Activated CD4-positive, alpha-beta T cell treated with anti-CD3 and anti-CD28 coated beads, Interleukin-2, amount 50 U/mL, for 16 hours (primary cell): Measurements from ENCODE around the gene SNAI3.

Experiments
- DNase-seq: peaks from one replicate; pipeline ENCODE4 v3.0.0-alpha.2; 2020

Gene SNAI3

GRCh38 chr16:88665148-88665547 lies 21.2 kb downstream of the SNAI3 start:
- no peak for DNase-seq

DNA sequence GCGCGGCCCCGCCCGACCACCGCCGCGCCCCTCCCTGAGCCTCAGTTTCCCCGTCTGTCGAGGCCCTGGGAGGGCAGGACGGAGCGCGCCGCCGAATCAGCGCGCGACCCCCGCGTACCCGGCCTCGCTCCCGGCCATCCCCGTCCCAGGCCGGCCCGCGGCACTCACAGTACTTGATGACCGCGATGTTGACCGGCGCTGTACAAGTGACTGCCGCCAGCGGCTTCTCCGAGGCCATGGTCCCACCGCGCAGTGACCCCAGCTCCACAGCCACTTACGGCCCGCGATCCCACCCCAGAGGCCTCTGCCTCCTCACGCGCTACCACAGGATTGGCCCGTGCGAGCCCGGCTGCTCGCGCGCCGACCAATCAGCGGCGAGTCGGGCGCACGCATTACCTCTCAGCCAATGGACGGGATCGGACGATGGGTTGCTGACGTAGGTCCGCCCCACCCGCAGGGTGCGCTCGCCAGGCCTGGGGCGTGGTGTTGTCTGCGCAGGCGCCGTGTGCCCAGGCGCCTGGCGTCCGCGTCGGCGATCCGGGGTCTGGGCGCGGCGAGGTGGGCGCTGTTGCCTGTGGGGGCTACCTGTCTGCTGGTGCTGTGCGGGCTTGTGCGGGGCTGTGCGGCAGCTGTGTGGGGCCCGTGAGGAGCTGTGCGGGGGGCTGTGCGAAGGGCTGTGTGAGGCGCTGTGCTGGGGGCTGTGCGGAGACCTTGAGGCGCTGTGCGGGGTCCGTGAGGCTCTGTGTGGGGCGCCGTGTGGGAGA lies 23.3 kb downstream of the SNAI3 start, which contains the start of gene MVD:
Gene MVD (minus strand): TSS at position 249 of the 764 bp plus-strand sequence. CDS start 11 bp downstream, at position 238.
- peak; percentile 98 for DNase-seq

GRCh38 chr16:88662222-88662842 lies 24.0 kb downstream of the SNAI3 start:
- DNase-seq, result no peak

DNA sequence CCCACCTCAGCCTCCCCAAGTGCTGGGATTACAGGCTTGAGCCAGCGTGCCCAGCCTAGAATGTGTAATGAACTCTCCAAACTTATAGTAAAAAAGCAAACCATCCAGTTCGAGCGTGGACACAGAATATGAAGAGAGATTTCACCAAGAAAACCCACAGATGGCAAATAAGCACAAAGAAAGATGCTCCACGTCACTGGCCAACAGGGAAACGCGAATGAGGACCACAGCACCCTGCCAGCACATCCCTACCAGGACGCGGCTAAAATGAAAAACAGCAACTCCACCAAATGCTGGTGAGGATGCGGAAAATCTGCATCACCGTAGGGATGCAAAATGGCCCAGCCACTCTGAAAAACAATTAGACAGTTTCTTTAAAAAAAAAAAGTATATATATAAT lies 24.8 kb downstream of the SNAI3 start:
- no peak for DNase-seq

GRCh38 chr16:88659160-88659559 lies 27.1 kb downstream of the SNAI3 start:
- no peak for DNase-seq

DNA sequence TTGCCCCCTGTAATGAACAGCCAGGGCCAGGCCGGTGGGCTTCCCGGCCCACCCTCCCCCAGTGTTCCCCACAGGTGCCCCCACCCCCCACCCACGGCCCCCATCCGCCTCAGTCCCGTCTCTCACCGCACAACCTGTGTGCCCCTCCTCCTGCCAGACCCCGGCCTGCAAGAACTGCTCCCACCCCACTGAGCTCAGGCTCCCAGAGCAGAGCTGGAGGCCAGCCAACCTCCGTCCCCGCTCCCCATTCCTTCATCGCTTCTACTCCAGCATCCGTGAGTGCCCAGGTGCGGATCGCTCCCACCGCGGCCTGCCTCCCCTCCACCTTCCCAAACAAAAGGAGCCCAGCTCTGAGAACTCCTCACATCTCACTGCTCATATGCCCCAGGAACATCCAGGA lies 27.6 kb downstream of the SNAI3 start:
- no peak for DNase-seq

- no peak for DNase-seq
These were observed 28.9 kb downstream of the SNAI3 start for GRCh38 chr16:88657371-88657770.

- DNase-seq, result no peak
These were observed 29.9 kb downstream of the SNAI3 start for GRCh38 chr16:88656291-88656980.

DNA sequence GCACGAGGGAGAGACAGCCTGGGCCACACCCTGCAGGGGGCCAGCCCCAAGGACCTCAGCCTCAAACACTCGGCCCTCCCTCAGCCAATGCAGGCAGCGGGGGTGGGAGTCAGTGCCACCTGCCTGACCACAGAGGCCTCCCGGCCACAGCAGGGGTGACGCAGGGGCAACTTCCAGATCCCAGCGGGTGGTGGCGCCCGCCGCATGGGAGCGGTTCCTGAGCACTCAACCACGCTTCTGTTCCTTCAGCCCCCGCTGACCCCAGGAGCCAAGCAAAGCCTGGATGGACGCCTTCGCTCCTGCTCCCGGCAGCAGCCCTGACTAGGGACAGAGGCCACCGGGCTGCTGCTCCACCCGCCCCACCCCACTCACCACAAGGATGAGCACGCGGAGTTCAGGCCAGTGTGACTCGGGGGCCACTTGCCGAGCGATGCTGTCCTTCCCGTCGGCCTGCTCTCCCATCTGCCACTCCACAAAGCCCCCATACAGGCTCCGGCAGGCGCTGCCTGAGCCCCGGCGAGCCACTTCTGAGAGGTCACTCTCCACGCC lies 30.5 kb downstream of the SNAI3 start:
- no peak for DNase-seq

DNA sequence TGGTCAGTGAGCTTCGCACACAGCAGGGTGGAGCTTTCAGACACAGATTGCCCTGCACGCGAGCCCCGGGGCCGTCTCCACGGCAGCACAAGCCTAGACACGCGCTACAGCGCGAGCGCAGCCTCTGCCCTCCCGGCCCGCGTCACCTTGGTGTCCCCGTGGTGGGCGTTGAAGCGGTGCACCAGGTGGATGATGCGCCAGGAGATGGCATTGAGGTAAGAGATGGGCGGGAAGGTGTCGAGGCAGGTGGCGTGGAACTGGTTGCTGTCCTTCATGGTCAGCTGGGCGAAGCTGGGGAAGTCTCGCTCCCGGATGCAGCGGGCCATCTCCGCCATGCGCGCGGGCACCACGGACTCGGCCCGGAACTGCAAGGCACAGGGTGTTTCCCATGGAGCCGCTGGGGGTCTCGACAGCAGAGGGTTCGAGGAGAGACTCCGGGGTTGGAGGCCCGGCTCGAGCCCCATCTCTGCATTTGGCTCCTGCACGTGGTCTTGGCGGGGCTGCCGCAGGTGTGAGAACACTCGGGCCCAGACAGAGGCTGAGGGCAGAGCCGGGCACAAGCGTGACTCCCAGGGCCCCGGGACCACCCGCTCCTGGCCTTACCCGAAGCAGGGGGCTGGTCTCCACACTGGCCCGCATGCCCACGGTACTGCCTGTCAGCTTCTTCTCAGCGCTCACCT lies 31.1 kb downstream of the SNAI3 start:
- no peak for DNase-seq

GRCh38 chr16:88654363-88655052 lies 31.8 kb downstream of the SNAI3 start:
- DNase-seq, result no peak

DNA sequence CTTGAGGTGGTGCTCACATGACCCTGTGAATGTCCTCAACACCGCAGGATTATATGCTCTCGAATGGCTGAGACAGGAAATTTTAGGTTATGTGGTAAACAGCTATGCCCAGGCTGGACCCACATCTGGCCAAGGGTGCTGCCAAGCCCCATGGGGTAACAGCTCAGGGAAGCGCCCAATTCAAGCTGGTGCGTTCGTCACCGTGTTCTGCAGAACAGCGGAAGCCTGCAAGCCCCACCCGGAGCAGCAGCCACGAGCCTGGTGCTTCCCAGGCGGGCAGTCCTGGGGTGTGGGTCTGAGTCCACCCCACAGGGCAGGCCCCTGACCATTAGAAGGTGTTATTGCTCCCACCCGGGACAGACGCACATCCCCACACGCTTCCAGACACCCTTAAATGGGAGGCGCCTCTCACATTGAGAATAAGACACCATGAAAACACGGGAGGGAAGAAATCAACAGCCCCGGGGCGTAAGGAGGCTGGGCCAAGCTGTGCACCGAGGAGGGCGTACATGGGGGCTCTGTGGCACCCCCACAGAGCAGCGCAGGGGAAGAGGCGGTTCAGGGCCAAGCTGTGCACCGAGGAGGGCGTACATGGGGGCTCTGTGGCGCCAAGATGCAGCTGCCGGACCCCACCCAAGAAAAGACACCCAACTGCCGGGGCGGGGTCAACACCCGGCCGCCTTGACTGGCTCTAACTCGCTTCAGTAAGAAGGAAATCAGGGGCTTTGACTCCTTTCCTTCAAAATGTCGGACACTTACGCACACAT lies 32.5 kb downstream of the SNAI3 start:
- no peak for DNase-seq

- DNase-seq, result no peak
These were observed 33.2 kb downstream of the SNAI3 start for GRCh38 chr16:88653101-88653500.

DNA sequence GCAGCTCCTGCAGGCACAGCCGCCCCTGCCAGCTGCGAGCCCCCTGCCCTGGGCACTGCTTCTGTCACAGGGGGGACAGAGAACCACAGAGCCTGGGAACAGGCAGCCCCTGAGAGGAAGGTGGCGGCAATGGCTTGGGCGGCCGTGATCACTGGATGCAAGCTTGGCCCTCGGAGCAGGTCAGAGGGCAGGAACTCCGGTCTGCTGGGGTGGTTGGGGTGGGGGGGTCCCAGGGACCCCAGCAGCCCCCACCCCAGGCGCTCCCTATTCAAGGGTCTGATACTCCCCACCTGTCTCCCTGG lies 33.6 kb downstream of the SNAI3 start:
- DNase-seq, result no peak

- no peak for DNase-seq
These were observed 34.1 kb downstream of the SNAI3 start for GRCh38 chr16:88651989-88652761.

DNA sequence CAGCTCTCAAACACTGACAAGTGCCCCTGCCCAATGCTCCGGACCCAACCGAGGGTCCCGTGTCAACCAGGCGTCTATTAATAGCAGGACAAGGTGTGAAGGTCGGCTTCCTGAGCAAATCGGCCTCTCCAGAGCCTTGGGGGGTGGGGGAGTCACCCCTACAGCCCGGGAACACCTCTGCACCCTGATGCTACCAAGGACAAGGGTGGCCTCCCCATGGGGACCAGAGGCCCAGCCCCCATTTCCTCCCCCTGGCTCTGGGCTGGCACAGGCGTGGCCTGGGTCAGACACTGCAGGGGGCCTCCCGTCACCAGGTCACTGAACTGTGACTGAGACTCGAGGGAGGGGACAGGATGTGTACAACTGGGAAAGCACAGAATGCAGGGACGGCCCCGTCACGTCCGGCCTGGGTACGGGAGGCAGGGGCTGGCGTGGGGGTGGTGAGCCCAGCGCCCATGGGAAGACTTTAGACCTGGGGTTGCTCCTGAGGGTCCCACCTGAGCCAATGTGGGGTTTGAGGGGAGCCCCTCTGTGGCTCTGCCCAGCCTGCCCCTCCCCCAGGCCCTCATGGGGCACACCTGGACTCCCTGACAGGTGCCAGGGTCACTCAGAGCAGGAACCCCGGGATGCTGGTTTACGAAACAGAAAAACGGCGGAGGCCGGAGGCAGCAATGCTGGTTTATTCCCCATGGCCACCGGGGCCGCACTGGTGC lies 34.9 kb downstream of the SNAI3 start:
- peak; percentile 91 for DNase-seq

- DNase-seq, result peak; percentile 90
These were observed 35.5 kb downstream of the SNAI3 start, which contains the start of gene CYBA for GRCh38 chr16:88650749-88651275. TSS of gene CYBA (minus strand) at chr16:88651053. CDS start at chr16:88651013, 40 bp downstream.

DNA sequence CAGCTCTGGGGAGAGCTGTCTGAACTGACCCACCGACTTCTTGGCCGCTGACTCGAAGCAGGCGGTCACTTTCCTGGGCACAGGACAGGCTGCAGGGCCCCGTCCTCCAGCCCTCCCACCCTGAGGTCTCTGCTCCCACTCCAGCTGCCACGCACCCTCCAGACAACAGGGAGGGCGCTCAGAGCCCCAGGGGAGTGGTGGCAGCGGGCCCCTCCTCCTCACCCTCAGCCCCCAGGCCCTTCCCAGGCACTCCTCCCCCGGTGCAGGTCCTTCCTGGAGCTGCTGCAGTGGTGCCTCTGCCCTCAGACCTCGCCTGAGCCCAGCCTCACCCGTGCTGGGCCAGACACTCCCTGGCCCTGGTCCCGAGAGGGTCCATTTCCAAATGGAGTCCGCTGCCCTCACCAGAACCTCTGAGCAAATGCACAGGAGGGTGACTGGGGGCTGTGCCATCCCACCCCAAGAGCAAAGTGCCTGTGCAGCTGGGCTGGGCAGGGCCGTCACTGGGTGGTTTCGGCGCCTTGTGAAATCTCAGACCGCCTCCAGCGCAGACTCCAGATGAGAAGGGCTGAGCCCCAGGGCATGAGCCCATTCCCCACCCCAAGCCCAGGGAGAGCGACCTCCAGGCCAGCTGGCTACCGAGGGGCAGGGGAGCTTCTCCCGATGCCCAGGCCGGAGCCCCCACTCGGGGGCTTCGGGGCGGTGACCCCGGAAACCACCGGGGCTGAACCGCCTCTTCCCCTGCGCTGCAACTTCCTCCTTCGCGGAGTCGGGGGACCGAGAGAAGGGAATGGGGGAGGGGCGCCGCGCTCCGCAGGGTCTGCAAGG lies 36.2 kb downstream of the SNAI3 start:
- no peak for DNase-seq
